ENCODE results near the gene OR4X1. TPM values are rescaled to one million over a fixed set of nuclear protein-coding genes. Genes with fewer than 3 reads are reported as not detected.

OR4X1 gene
- total and polyA plus RNA-seq, 2 donors (not counting 1 experiment from before 2014, with no cell fraction given): not detected

DNA sequence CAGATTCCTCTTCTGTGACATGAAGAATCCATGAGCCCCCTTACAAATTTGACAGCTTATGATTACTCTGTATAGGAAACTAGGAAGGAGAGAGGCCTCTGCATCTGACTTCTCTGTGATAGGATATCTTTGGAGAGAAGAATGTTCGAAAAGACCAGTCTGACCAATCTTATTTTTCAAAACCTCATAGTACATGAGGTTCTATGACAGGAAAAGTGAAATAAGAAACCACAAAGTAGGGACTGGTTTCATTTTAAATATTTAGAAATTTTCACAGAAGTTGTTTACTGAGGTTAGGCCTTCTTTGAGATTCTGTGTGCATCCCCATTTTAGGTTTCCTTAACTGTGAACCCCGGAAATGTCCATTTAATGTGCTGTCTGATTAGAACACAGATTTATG lies 2.1 kb upstream of the OR4X1 start:
- Histone ChIP-seq H3K27ac (ENCODE audit: low read length in 2 of 2) (no peak overlapping the region), H3K36me3 (replicated peaks in 1 of 2; ENCODE audit: control extremely low read depth in 1 of 2, control insufficient read depth in 1 of 2, extremely low read depth in 1 of 2, insufficient read depth in 2 of 2, low read length in 1 of 2) (no peaks in the 10 kb centered on the region), H3K4me2 (replicated peaks; ENCODE audit: low read depth, low read length, poor library complexity, severe bottlenecking) (no peak overlapping the region), H2AFZ (ENCODE audit: insufficient read depth, low read depth, low read length, poor library complexity, severe bottlenecking) (no peak overlapping the region), H3K27me3 (replicated peaks in 1 of 4; ENCODE audit: control extremely low read depth in 1 of 4, control insufficient read depth in 3 of 4, insufficient read depth in 4 of 4, low read length in 3 of 4) (peaks cover 0 to 8% (median 1%) of the 10 kb centered on the region in 4 experiments), H4K20me1 (ENCODE audit: control insufficient read depth, insufficient read depth, low read length, poor library complexity, severe bottlenecking) (no peaks in the 10 kb centered on the region), H3K79me2 (ENCODE audit: control insufficient read depth, insufficient read depth, low read length) (no peaks in the 10 kb centered on the region), H3K9me3 (ENCODE audit: control extremely low read depth in 1 of 3, control insufficient read depth in 2 of 3, insufficient read depth in 1 of 3, low read length in 2 of 3) (no peaks in the 10 kb centered on the region), H3K4me1 (ENCODE audit: control insufficient read depth in 2 of 2, insufficient read depth in 2 of 2, low read length in 2 of 2) (no peaks in the 10 kb centered on the region), H3K9ac (ENCODE audit: low read length) (no peak overlapping the region), H3K4me3 (ENCODE audit: control extremely low read depth in 1 of 5, extremely low read depth in 1 of 5, insufficient read depth in 1 of 5, low read depth in 2 of 5, low read length in 4 of 5) (no peak overlapping the region)
- no peak overlapping the region for H3K4me3 Mint-ChIP-seq
- H3K27ac Mint-ChIP-seq: no peak overlapping the region
- POLR2A ChIA-PET: no interaction called here
- no peaks in the 10 kb centered on the region for H3K4me1 Mint-ChIP-seq
- H3K27me3 Mint-ChIP-seq: peaks cover 24% of the 10 kb centered on the region
- intact Hi-C loops (cut with micrococcal nuclease): no loop called here
- CTCF ChIA-PET: no interaction called here
- TF ChIP-seq, protein P1, sequence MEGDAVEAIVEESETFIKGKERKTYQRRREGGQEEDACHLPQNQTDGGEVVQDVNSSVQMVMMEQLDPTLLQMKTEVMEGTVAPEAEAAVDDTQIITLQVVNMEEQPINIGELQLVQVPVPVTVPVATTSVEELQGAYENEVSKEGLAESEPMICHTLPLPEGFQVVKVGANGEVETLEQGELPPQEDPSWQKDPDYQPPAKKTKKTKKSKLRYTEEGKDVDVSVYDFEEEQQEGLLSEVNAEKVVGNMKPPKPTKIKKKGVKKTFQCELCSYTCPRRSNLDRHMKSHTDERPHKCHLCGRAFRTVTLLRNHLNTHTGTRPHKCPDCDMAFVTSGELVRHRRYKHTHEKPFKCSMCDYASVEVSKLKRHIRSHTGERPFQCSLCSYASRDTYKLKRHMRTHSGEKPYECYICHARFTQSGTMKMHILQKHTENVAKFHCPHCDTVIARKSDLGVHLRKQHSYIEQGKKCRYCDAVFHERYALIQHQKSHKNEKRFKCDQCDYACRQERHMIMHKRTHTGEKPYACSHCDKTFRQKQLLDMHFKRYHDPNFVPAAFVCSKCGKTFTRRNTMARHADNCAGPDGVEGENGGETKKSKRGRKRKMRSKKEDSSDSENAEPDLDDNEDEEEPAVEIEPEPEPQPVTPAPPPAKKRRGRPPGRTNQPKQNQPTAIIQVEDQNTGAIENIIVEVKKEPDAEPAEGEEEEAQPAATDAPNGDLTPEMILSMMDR (IDR thresholded peaks at IDR 0.05): no peak
- TF ChIP-seq EZH2 (IDR thresholded peaks at IDR 0.05; ENCODE audit: borderline replicate concordance, insufficient read depth, low read depth, low read length, poor library complexity, severe bottlenecking): no peak
- no peaks in the 10 kb centered on the region for H3K9me3 Mint-ChIP-seq (ENCODE audit: insufficient read depth)
- no CpG with 5 or more reads among the region's 2 CpGs for WGBS (ENCODE audit: insufficient coverage)
- ATAC-seq (ENCODE audit: low read depth) (no peak), DNase-seq (no peak)

DNA sequence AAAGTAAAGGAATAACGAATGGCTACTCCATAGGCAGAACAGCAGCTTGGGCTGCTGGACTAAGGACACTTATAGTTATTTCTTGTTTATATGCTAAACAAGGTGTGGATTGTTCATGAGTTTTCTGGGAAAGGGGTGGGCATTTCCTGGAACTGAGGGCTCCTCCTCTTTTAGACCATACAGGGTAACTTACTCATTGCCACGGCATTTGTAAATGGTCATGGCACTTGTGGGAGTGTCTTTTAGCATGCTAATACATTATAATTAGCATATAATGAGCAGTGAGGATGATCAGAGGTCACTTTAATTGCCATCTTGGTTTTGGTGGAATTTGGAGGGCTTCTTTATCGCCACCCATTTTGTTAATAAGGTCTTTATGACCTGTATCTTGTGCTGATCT lies 7.0 kb downstream of the OR4X1 start:
- Histone ChIP-seq H3K4me1 (ENCODE audit: control insufficient read depth in 2 of 2, insufficient read depth in 2 of 2, low read length in 2 of 2) (no peaks in the 10 kb centered on the region), H3K27me3 (replicated peaks in 1 of 4; ENCODE audit: control extremely low read depth in 1 of 4, control insufficient read depth in 3 of 4, insufficient read depth in 4 of 4, low read length in 3 of 4) (no peaks in the 10 kb centered on the region), H3K4me2 (replicated peaks; ENCODE audit: low read depth, low read length, poor library complexity, severe bottlenecking) (no peak overlapping the region), H3K9me3 (ENCODE audit: control extremely low read depth in 1 of 3, control insufficient read depth in 2 of 3, insufficient read depth in 1 of 3, low read length in 2 of 3) (no peaks in the 10 kb centered on the region), H3K27ac (ENCODE audit: low read length in 2 of 2) (no peak overlapping the region), H3K36me3 (replicated peaks in 1 of 2; ENCODE audit: control extremely low read depth in 1 of 2, control insufficient read depth in 1 of 2, extremely low read depth in 1 of 2, insufficient read depth in 2 of 2, low read length in 1 of 2) (no peaks in the 10 kb centered on the region), H4K20me1 (ENCODE audit: control insufficient read depth, insufficient read depth, low read length, poor library complexity, severe bottlenecking) (no peaks in the 10 kb centered on the region), H3K79me2 (ENCODE audit: control insufficient read depth, insufficient read depth, low read length) (no peaks in the 10 kb centered on the region), H3K4me3 (ENCODE audit: control extremely low read depth in 1 of 5, extremely low read depth in 1 of 5, insufficient read depth in 1 of 5, low read depth in 2 of 5, low read length in 4 of 5) (no peak overlapping the region), H3K9ac (ENCODE audit: low read length) (no peak overlapping the region), H2AFZ (ENCODE audit: insufficient read depth, low read depth, low read length, poor library complexity, severe bottlenecking) (no peak overlapping the region)
- ATAC-seq (ENCODE audit: low read depth) (no peak), DNase-seq (no peak)
- Mint-ChIP-seq H3K27ac (no peak overlapping the region), H3K4me1 (no peaks in the 10 kb centered on the region), H3K4me3 (no peak overlapping the region), H3K27me3 (peaks cover 13% of the 10 kb centered on the region), H3K9me3 (ENCODE audit: insufficient read depth) (no peaks in the 10 kb centered on the region)
- intact Hi-C loops (cut with micrococcal nuclease): no loop called here
- WGBS (ENCODE audit: insufficient coverage): no CpG with 5 or more reads among the region's 3 CpGs
- TF ChIP-seq, protein P1 (IDR thresholded peaks at IDR 0.05): no peak
- no peak for TF ChIP-seq EZH2 (IDR thresholded peaks at IDR 0.05; ENCODE audit: borderline replicate concordance, insufficient read depth, low read depth, low read length, poor library complexity, severe bottlenecking)
- POLR2A ChIA-PET: no interaction called here
- CTCF ChIA-PET: no interaction called here

All from B cell (primary cell).